Upper lobe of left lung (tissue), 4 donors: ENCODE results near the gene TTC17.

ENCODE experiments used
- CTCF ChIP-seq, 6 experiments: fragments of 450-650 bp in 4 of 6; fragments of 200-600 bp in 2 of 6; sonication (generic) in 2 of 6; IDR thresholded peaks; one replicate each; pipeline ENCODE4 v1.5.1; 2016 to 2019; ENCODE audit warnings: antibody characterized with exemption in 6 of 6
- POLR2A ChIP-seq, 4 donors: fragments of 450-650 bp; IDR thresholded peaks; one replicate each; pipeline ENCODE4 v1.5.1; 2016 to 2017; ENCODE audit warnings: antibody characterized with exemption in 4 of 4, mild to moderate bottlenecking in 2 of 4
- POLR2AphosphoS5 ChIP-seq, 2 donors: sonication (generic); formaldehyde crosslinking; IDR thresholded peaks; one replicate each; pipeline ENCODE4 v1.5.1; 2017; ENCODE audit warnings: antibody characterized with exemption in 2 of 2

- TF ChIP-seq CTCF (IDR thresholded peaks at IDR 0.05) (no peak), POLR2A (IDR thresholded peaks at IDR 0.05) (no peak), POLR2AphosphoS5 (IDR thresholded peaks at IDR 0.05) (no peak)
Observed at GRCh38 chr11:43384393-43384792, 25.7 kb downstream of the TTC17 start.
